COLO668 (cell line): ENCODE data around the gene GYS2.

Experiments used
- DNase-seq: peaks from one replicate; lab custom pipeline; 2025; ENCODE audit not compliant: unreplicated experiment; lab: John Stamatoyannopoulos, UW

The GYS2 gene

GRCh38 chr12:21507849-21508248, 96.8 kb downstream of the GYS2 start:
- no peak for DNase-seq

GRCh38 chr12:21505888-21506287, 98.8 kb downstream of the GYS2 start:
- no peak for DNase-seq

- no peak for DNase-seq
Measured at GRCh38 chr12:21502872-21503271, 101.8 kb downstream of the GYS2 start.

GRCh38 chr12:21502164-21502496, 102.5 kb downstream of the GYS2 start:
- peak; percentile 16 for DNase-seq

- DNase-seq = peak; percentile 84
Measured at GRCh38 chr12:21501258-21502163, 103.1 kb downstream of the GYS2 start, which contains the start of the genes GOLT1B and RECQL. TSS of gene GOLT1B (plus strand) at chr12:21501789. CDS start at chr12:21501924, 135 bp downstream. TSS of gene RECQL (minus strand) at chr12:21501635. CDS start at chr12:21499570, 2,065 bp downstream.

- no peak for DNase-seq
Measured at GRCh38 chr12:21500786-21501257, 103.8 kb downstream of the GYS2 start.

- no peak for DNase-seq
Measured at GRCh38 chr12:21499765-21500164, 104.9 kb downstream of the GYS2 start.
